ENCODE data around the gene ELMO2.

ELMO2 gene

DNA sequence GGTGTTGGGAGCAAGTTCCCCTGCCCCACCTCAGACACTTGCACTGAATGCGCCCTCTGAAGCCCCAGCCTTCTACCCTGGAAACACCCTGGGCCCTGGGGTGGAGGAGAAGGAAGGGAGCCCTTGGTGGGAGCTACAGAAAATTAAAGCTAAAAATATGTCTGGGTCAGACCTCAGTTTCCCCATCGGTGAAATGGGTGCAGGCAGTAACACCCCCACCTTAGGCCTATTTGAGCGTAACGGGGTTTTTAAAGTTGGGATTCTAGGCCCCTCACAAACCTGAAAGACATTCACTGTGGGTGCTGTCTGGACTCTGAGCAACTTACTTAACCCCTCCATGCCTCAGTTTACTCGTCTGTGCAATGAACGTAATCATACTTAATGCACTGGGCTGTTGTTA, 78.9 kb downstream of the ELMO2 start:
- Histone ChIP-seq H3K4me3 (replicated peaks; ENCODE audit: insufficient read depth, low read length) (no peak overlapping the region), H3K27ac (replicated peaks) (no peak overlapping the region), H3K27me3 (ENCODE audit: insufficient read depth, poor library complexity, severe bottlenecking) (peaks cover 4% of the 10 kb centered on the region)
- TF ChIP-seq, protein P1, sequence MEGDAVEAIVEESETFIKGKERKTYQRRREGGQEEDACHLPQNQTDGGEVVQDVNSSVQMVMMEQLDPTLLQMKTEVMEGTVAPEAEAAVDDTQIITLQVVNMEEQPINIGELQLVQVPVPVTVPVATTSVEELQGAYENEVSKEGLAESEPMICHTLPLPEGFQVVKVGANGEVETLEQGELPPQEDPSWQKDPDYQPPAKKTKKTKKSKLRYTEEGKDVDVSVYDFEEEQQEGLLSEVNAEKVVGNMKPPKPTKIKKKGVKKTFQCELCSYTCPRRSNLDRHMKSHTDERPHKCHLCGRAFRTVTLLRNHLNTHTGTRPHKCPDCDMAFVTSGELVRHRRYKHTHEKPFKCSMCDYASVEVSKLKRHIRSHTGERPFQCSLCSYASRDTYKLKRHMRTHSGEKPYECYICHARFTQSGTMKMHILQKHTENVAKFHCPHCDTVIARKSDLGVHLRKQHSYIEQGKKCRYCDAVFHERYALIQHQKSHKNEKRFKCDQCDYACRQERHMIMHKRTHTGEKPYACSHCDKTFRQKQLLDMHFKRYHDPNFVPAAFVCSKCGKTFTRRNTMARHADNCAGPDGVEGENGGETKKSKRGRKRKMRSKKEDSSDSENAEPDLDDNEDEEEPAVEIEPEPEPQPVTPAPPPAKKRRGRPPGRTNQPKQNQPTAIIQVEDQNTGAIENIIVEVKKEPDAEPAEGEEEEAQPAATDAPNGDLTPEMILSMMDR (IDR thresholded peaks at IDR 0.05; ENCODE audit: insufficient read depth, low read length), result no peak
- TF ChIP-seq SPI1 (IDR thresholded peaks at IDR 0.05; ENCODE audit: borderline replicate concordance, low read depth) (no peak), GABPA (IDR thresholded peaks at IDR 0.05; ENCODE audit: low read depth) (no peak), POLR2AphosphoS5 (IDR thresholded peaks at IDR 0.05; ENCODE audit: low read depth) (no peak)
- TF ChIP-seq, protein P2, sequence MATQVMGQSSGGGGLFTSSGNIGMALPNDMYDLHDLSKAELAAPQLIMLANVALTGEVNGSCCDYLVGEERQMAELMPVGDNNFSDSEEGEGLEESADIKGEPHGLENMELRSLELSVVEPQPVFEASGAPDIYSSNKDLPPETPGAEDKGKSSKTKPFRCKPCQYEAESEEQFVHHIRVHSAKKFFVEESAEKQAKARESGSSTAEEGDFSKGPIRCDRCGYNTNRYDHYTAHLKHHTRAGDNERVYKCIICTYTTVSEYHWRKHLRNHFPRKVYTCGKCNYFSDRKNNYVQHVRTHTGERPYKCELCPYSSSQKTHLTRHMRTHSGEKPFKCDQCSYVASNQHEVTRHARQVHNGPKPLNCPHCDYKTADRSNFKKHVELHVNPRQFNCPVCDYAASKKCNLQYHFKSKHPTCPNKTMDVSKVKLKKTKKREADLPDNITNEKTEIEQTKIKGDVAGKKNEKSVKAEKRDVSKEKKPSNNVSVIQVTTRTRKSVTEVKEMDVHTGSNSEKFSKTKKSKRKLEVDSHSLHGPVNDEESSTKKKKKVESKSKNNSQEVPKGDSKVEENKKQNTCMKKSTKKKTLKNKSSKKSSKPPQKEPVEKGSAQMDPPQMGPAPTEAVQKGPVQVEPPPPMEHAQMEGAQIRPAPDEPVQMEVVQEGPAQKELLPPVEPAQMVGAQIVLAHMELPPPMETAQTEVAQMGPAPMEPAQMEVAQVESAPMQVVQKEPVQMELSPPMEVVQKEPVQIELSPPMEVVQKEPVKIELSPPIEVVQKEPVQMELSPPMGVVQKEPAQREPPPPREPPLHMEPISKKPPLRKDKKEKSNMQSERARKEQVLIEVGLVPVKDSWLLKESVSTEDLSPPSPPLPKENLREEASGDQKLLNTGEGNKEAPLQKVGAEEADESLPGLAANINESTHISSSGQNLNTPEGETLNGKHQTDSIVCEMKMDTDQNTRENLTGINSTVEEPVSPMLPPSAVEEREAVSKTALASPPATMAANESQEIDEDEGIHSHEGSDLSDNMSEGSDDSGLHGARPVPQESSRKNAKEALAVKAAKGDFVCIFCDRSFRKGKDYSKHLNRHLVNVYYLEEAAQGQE (IDR thresholded peaks at IDR 0.05; ENCODE audit: insufficient replicate concordance, low read depth), result no peak
- DNase-seq (ENCODE audit: low read depth in 1 of 2, low spot score in 1 of 2), result no peak

DNA sequence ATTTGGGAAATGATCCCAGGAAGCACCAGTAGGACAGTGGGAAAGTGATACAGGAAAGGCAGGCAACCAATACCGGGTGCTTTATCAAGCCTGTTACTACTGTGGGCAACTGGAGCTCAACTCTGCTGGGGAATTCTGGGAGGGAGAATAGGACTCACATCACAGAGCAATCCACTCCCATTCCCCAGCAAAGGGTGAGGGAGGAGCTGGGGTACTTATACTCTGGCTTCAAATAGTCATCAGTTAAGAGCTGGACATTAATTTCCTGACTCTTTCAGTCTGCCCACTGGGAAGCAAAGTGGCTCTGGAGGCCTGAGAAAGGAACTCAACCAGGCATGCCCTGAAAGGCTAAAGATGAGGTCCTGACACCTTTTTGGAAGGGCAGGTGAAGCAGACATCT, 80.6 kb downstream of the ELMO2 start:
- no peak overlapping the region for H3K4me3 ChIP-seq (replicated peaks; ENCODE audit: insufficient read depth, low read length)
- TF ChIP-seq GABPA (IDR thresholded peaks at IDR 0.05; ENCODE audit: low read depth) (no peak), SPI1 (IDR thresholded peaks at IDR 0.05; ENCODE audit: borderline replicate concordance, low read depth) (no peak), POLR2AphosphoS5 (IDR thresholded peaks at IDR 0.05; ENCODE audit: low read depth) (no peak)
- TF ChIP-seq, protein P1 (IDR thresholded peaks at IDR 0.05; ENCODE audit: insufficient read depth, low read length), result no peak
- TF ChIP-seq, protein P2 (IDR thresholded peaks at IDR 0.05; ENCODE audit: insufficient replicate concordance, low read depth), result no peak
- peaks cover 11% of the 10 kb centered on the region for H3K27me3 ChIP-seq (ENCODE audit: insufficient read depth, poor library complexity, severe bottlenecking)
- DNase-seq (ENCODE audit: low read depth in 1 of 2, low spot score in 1 of 2), result no peak
- H3K27ac ChIP-seq (replicated peaks), result no peak overlapping the region

DNA sequence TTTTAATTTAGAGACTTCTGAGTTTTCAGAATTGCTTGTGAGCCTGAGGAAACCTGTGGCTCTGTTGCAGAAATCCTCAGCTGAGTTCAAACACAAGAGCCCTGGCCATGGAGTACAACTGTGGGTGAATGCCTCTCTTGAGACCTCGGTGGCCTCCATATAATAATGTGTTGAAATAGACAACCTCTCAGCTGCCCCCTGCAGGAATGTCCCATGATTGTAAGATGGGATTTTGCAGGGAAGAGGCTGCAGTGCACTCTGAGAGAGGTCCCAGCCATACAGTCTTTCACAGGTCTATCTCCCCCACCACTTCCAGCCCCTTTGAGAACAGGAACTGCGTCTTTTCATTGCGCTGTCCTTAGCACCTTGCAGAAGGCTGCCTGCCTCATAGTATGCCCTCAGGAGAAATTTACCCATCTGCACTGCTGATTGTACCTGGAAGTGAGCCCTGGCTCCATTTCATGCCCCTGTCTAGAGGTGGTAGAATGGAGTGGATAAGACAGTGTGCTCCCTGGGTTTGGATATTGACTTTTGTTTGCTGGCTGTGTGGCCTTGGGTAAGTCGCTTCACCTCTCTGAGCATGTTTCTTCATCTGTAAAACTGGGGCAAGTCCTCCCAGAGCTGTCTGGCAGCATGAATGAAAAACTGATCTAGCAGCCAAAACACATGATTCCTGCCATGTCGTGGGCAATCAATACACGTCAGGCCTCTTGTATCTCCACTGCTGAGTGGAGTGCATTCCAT, 81.3 kb downstream of the ELMO2 start:
- H3K27ac ChIP-seq (replicated peaks), result no peak overlapping the region
- H3K27me3 ChIP-seq (ENCODE audit: insufficient read depth, poor library complexity, severe bottlenecking), result peaks cover 11% of the 10 kb centered on the region
- no peak overlapping the region for H3K4me3 ChIP-seq (replicated peaks; ENCODE audit: insufficient read depth, low read length)
- TF ChIP-seq, protein P1 (IDR thresholded peaks at IDR 0.05; ENCODE audit: insufficient read depth, low read length), result peak; percentile 29
- TF ChIP-seq SPI1 (IDR thresholded peaks at IDR 0.05; ENCODE audit: borderline replicate concordance, low read depth) (no peak), POLR2AphosphoS5 (IDR thresholded peaks at IDR 0.05; ENCODE audit: low read depth) (no peak)
- TF ChIP-seq, protein P2 (IDR thresholded peaks at IDR 0.05; ENCODE audit: insufficient replicate concordance, low read depth), result no peak
- DNase-seq (ENCODE audit: low read depth in 1 of 2, low spot score in 1 of 2), result peak in 1 of 2 experiments; percentile 26
